HEK293T (cell line): ENCODE measurements around the gene OTUD7B.

Source experiments
- ARNT ChIP-seq: fragments of 450-650 bp; IDR thresholded peaks from 2 replicates; pipeline ENCODE4 v1.6.1; 2017; ENCODE audit warnings: mild to moderate bottlenecking
- BHLHE40 ChIP-seq: fragments of 450-650 bp; IDR thresholded peaks from 2 replicates; pipeline ENCODE4 v1.6.1; 2016; ENCODE audit warnings: mild to moderate bottlenecking, moderate library complexity, borderline replicate concordance
- CTBP1 ChIP-seq: fragments of 450-650 bp; IDR thresholded peaks from 2 replicates; pipeline ENCODE4 v1.6.1; 2016; ENCODE audit warnings: borderline replicate concordance
- FOXA1 ChIP-seq: fragments of 450-650 bp; IDR thresholded peaks from 2 replicates; pipeline ENCODE4 v1.6.1; 2016; ENCODE audit warnings: mild to moderate bottlenecking
- FOXK2 ChIP-seq: fragments of 450-650 bp; IDR thresholded peaks from 2 replicates; pipeline ENCODE4 v1.6.1; 2016; ENCODE audit warnings: mild to moderate bottlenecking
- FOXM1 ChIP-seq: fragments of 450-650 bp; IDR thresholded peaks from 2 replicates; pipeline ENCODE4 v1.6.1; 2017; ENCODE audit warnings: mild to moderate bottlenecking, borderline replicate concordance
- HDGF ChIP-seq: fragments of 450-650 bp; IDR thresholded peaks from 2 replicates; pipeline ENCODE4 v1.6.1; 2017; ENCODE audit warnings: antibody characterized with exemption, borderline replicate concordance
- L3MBTL2 ChIP-seq: fragments of 450-650 bp; conservative IDR thresholded peaks from 2 replicates; pipeline ENCODE4 v1.6.1; 2016; ENCODE audit warnings: mild to moderate bottlenecking
- PKNOX1 ChIP-seq: fragments of 450-650 bp; IDR thresholded peaks from 2 replicates; pipeline ENCODE4 v1.6.1; 2016
- SP1 ChIP-seq: fragments of 450-650 bp; IDR thresholded peaks from 2 replicates; pipeline ENCODE4 v1.6.1; 2017
- SUZ12 ChIP-seq: fragments of 450-650 bp; IDR thresholded peaks from 2 replicates; pipeline ENCODE4 v1.6.1; 2016; ENCODE audit warnings: mild to moderate bottlenecking
- TARDBP ChIP-seq: fragments of 450-650 bp; IDR thresholded peaks from 2 replicates; pipeline ENCODE4 v1.6.1; 2016

- TF ChIP-seq PKNOX1: no peak
- no peak for TF ChIP-seq SP1
- no peak for TF ChIP-seq FOXM1
- TF ChIP-seq TARDBP: no peak
- no peak for TF ChIP-seq ARNT
- TF ChIP-seq HDGF: no peak
- no peak for TF ChIP-seq FOXK2
- TF ChIP-seq L3MBTL2: no peak
- TF ChIP-seq FOXA1: no peak
- no peak for TF ChIP-seq SUZ12
- no peak for TF ChIP-seq BHLHE40
- TF ChIP-seq CTBP1: no peak
These were observed 31.1 kb downstream of the OTUD7B start for GRCh38 chr1:149979245-149979971.
